Nephron (organoid): ENCODE results near the gene RBM4.

Experiments used
- H3K27ac Mint-ChIP-seq, 3 experiments: 2 replicates each; pipeline ENCODE4 v1.8.0; 2020; ENCODE audit warnings: mixed read lengths in 3 of 3, mild to moderate bottlenecking in 2 of 3, moderate library complexity in 1 of 3
- H3K27me3 Mint-ChIP-seq: 2 replicates; pipeline ENCODE4 v1.8.0; 2021; ENCODE audit warnings: low read depth, mild to moderate bottlenecking, moderate library complexity, mixed read lengths
- H3K36me3 Mint-ChIP-seq: 2 replicates; pipeline ENCODE4 v1.8.0; 2020; ENCODE audit warnings: low read depth, mixed read lengths
- H3K4me1 Mint-ChIP-seq: 2 replicates; pipeline ENCODE4 v1.8.0; 2020; ENCODE audit warnings: mixed read lengths
- H3K4me3 Mint-ChIP-seq, 3 experiments: 2 replicates each; pipeline ENCODE4 v1.8.0; 2020; ENCODE audit warnings: mild to moderate bottlenecking in 3 of 3, mixed read lengths in 3 of 3, moderate library complexity in 2 of 3
- H3K9me3 Mint-ChIP-seq: 2 replicates; pipeline ENCODE4 v1.8.0; 2020; ENCODE audit warnings: mixed read lengths
- CTCF ChIP-seq, 3 experiments: fragments of 200-600 bp; sonication (generic); IDR thresholded peaks; one replicate each; pipeline ENCODE4 v1.5.0; 2021; ENCODE audit warnings: antibody characterized with exemption in 3 of 3; ENCODE audit not compliant: unreplicated experiment in 3 of 3

The RBM4 gene

GRCh38 chr11:66653123-66653522 is 14.6 kb downstream of the RBM4 start:
- H3K27me3 Mint-ChIP-seq = no peaks in the 10 kb centered on the region
- no peaks in the 10 kb centered on the region for H3K4me1 Mint-ChIP-seq
- TF ChIP-seq CTCF (IDR thresholded peaks at IDR 0.05; ENCODE audit: unreplicated experiment in 3 of 3) = no peak
- peaks cover 62% of the 10 kb centered on the region for H3K36me3 Mint-ChIP-seq
- no peaks in the 10 kb centered on the region for H3K9me3 Mint-ChIP-seq
- H3K27ac Mint-ChIP-seq = no peak overlapping the region
- H3K4me3 Mint-ChIP-seq = no peak overlapping the region

- no peak overlapping the region for H3K4me3 Mint-ChIP-seq
- H3K9me3 Mint-ChIP-seq = no peaks in the 10 kb centered on the region
- H3K36me3 Mint-ChIP-seq = peaks cover 51% of the 10 kb centered on the region
- no peaks in the 10 kb centered on the region for H3K4me1 Mint-ChIP-seq
- TF ChIP-seq CTCF (IDR thresholded peaks at IDR 0.05; ENCODE audit: unreplicated experiment in 3 of 3) = no peak
- H3K27me3 Mint-ChIP-seq = no peaks in the 10 kb centered on the region
- no peak overlapping the region for H3K27ac Mint-ChIP-seq
Measured at GRCh38 chr11:66659763-66660162, 21.3 kb downstream of the RBM4 start.

GRCh38 chr11:66663741-66664296 is 25.3 kb downstream of the RBM4 start:
- no peak overlapping the region for H3K27ac Mint-ChIP-seq
- TF ChIP-seq CTCF (IDR thresholded peaks at IDR 0.05; ENCODE audit: unreplicated experiment in 3 of 3) = no peak
- H3K27me3 Mint-ChIP-seq = no peaks in the 10 kb centered on the region
- H3K4me3 Mint-ChIP-seq = no peak overlapping the region
- no peaks in the 10 kb centered on the region for H3K9me3 Mint-ChIP-seq
- peaks cover 70% of the 10 kb centered on the region for H3K36me3 Mint-ChIP-seq
- H3K4me1 Mint-ChIP-seq = peaks cover 10% of the 10 kb centered on the region

- Mint-ChIP-seq H3K27me3 (no peaks in the 10 kb centered on the region), H3K9me3 (no peaks in the 10 kb centered on the region), H3K4me1 (peaks cover 22% of the 10 kb centered on the region), H3K36me3 (peaks cover 67% of the 10 kb centered on the region), H3K27ac (no peak overlapping the region), H3K4me3 (no peak overlapping the region)
- no peak for TF ChIP-seq CTCF (IDR thresholded peaks at IDR 0.05; ENCODE audit: unreplicated experiment in 3 of 3)
Measured at GRCh38 chr11:66665369-66665768, 26.9 kb downstream of the RBM4 start.

GRCh38 chr11:66670816-66671215 is 32.3 kb downstream of the RBM4 start:
- H3K36me3 Mint-ChIP-seq = peaks cover 50% of the 10 kb centered on the region
- no peaks in the 10 kb centered on the region for H3K9me3 Mint-ChIP-seq
- no peak overlapping the region for H3K4me3 Mint-ChIP-seq
- no peaks in the 10 kb centered on the region for H3K27me3 Mint-ChIP-seq
- TF ChIP-seq CTCF (IDR thresholded peaks at IDR 0.05; ENCODE audit: unreplicated experiment in 3 of 3) = no peak
- H3K4me1 Mint-ChIP-seq = peaks cover 49% of the 10 kb centered on the region
- peak overlapping the region in 1 of 3 experiments; percentile 50 for H3K27ac Mint-ChIP-seq

- peaks cover 26% of the 10 kb centered on the region for H3K36me3 Mint-ChIP-seq
- peak overlapping the region in 2 of 3 experiments; percentile 27 to 62 for H3K27ac Mint-ChIP-seq
- no peak for TF ChIP-seq CTCF (IDR thresholded peaks at IDR 0.05; ENCODE audit: unreplicated experiment in 3 of 3)
- no peaks in the 10 kb centered on the region for H3K9me3 Mint-ChIP-seq
- H3K4me1 Mint-ChIP-seq = peaks cover 51% of the 10 kb centered on the region
- peak overlapping the region; percentile 66 to 79 (median 75) for H3K4me3 Mint-ChIP-seq
- no peaks in the 10 kb centered on the region for H3K27me3 Mint-ChIP-seq
Measured at GRCh38 chr11:66674964-66675602, 36.6 kb downstream of the RBM4 start.
